ENCODE measurements around the gene GPR55.
"Not testable (repeated sequence)": the region's sequence is repeated elsewhere in the genome, so short reads cannot be mapped to it uniquely, and the experiment has no call there.

Gene GPR55

GRCh38 chr2:230924470-230925341, at the start of gene GPR55:
Gene GPR55 (minus strand): TSS chr2:230925242. CDS start chr2:230910962, 14,280 bp downstream.
- DNase-seq = peak; percentile 86

GRCh38 chr2:230974096-230974913, 49.3 kb upstream of the GPR55 start:
- DNase-seq = peak; percentile 73

GRCh38 chr2:230972046-230972445, 47.0 kb upstream of the GPR55 start:
- DNase-seq = no peak

- no peak for DNase-seq
Measured at GRCh38 chr2:230969659-230970015, 44.6 kb upstream of the GPR55 start.

- DNase-seq = no peak
Measured at GRCh38 chr2:230968921-230969658, 44.0 kb upstream of the GPR55 start.

- not testable (repeated sequence) for DNase-seq
Measured at GRCh38 chr2:230968314-230968713, 43.3 kb upstream of the GPR55 start.

- DNase-seq = no peak
Measured at GRCh38 chr2:230967113-230967512, 42.1 kb upstream of the GPR55 start.

GRCh38 chr2:230964136-230964730, 39.2 kb upstream of the GPR55 start:
- no peak for DNase-seq

GRCh38 chr2:230961091-230961491, 36.0 kb upstream of the GPR55 start:
- no peak for DNase-seq

- DNase-seq = no peak
Measured at GRCh38 chr2:230960026-230960425, 35.0 kb upstream of the GPR55 start.

GRCh38 chr2:230958820-230959756, 34.0 kb upstream of the GPR55 start:
- no peak for DNase-seq

- DNase-seq = no peak
Measured at GRCh38 chr2:230957756-230958391, 32.8 kb upstream of the GPR55 start.

- DNase-seq = peak; percentile 34
Measured at GRCh38 chr2:230956827-230957755, 32.0 kb upstream of the GPR55 start.

GRCh38 chr2:230955163-230955737, 30.2 kb upstream of the GPR55 start:
- DNase-seq = no peak

- no peak for DNase-seq
Measured at GRCh38 chr2:230954746-230955145, 29.7 kb upstream of the GPR55 start.

GRCh38 chr2:230953845-230954244, 28.8 kb upstream of the GPR55 start:
- no peak for DNase-seq

GRCh38 chr2:230952226-230952956, 27.3 kb upstream of the GPR55 start:
- no peak for DNase-seq

- DNase-seq = no peak
Measured at GRCh38 chr2:230951396-230951795, 26.4 kb upstream of the GPR55 start.

GRCh38 chr2:230950874-230951339, 25.9 kb upstream of the GPR55 start:
- DNase-seq = no peak
